IMR-90 (cell line): ENCODE measurements around the gene TPI1. TPM values are rescaled to one million over a fixed set of nuclear protein-coding genes. Genes with fewer than 3 reads are reported as not detected.

Experiments used
- ATAC-seq: fragments of 200-7000 bp; cut with Tn5 transposase; 2 replicates; pipeline ENCODE4 v1.9.1; 2020; ENCODE audit warnings: low read depth, mild to moderate bottlenecking, moderate library complexity
- BruUV-seq: library from RNA; stranded (reverse); fragments of 400-500 nt; replicated peaks from 2 replicates; lab custom pipeline; 2021; lab: Mats Ljungman, UMichigan
- CTCF ChIA-PET: fragments of 300-600 bp; formaldehyde crosslinking; extraction: SDS; loops from one replicate; lab custom pipeline; 2021; ENCODE audit warnings: antibody characterized with exemption; lab: Yijun Ruan, JAX
- POLR2A ChIA-PET: fragments of 300-600 bp; sonication (Branson Sonifier 250); formaldehyde crosslinking; loops from one replicate; lab custom pipeline; 2022; ENCODE audit warnings: antibody characterized with exemption; ENCODE audit not compliant: unreplicated experiment; lab: Charles Lee
- DNase-seq: peaks from one replicate; pipeline ENCODE4 v3.0.0; 2013
- H2AFZ ChIP-seq: replicated peaks from 2 replicates; pipeline ENCODE3; 2013; ENCODE audit warnings: low read length, mild to moderate bottlenecking; ENCODE audit not compliant: poor library complexity
- H2AK5ac ChIP-seq: 2 replicates; pipeline ENCODE4 v1.6.1; 2013; ENCODE audit warnings: low read depth, low read length, inconsistent platforms
- H2AK9ac ChIP-seq: replicated peaks from 2 replicates; pipeline ENCODE3; 2013; ENCODE audit warnings: mild to moderate bottlenecking, low read depth, low read length, moderate library complexity; ENCODE audit not compliant: poor library complexity
- H2BK120ac ChIP-seq: 2 replicates; pipeline ENCODE4 v1.6.1; 2013; ENCODE audit warnings: low read depth, low read length, inconsistent platforms
- H2BK15ac ChIP-seq: 3 replicates; pipeline ENCODE4 v1.6.1; 2013; ENCODE audit warnings: low read depth, low read length, inconsistent platforms
- H2BK20ac ChIP-seq: 2 replicates; pipeline ENCODE4 v1.6.1; 2013; ENCODE audit warnings: low read depth, mild to moderate bottlenecking, inconsistent platforms, low read length, moderate library complexity
- H2BK5ac ChIP-seq: 2 replicates; pipeline ENCODE4 v1.6.1; 2013; ENCODE audit warnings: mild to moderate bottlenecking, low read depth, low read length, inconsistent platforms; ENCODE audit not compliant: poor library complexity, severe bottlenecking
- H3K14ac ChIP-seq: replicated peaks from 2 replicates; pipeline ENCODE4 v1.6.1; 2013; ENCODE audit warnings: low read depth, low read length, inconsistent platforms
- H3K18ac ChIP-seq: 2 replicates; pipeline ENCODE4 v1.6.1; 2013; ENCODE audit warnings: low read depth, low read length, control low read depth
- H3K23ac ChIP-seq: 2 replicates; pipeline ENCODE4 v1.6.1; 2013; ENCODE audit warnings: low read depth, low read length, inconsistent platforms
- H3K27ac ChIP-seq: 2 replicates; pipeline ENCODE4 v1.5.1; 2013; ENCODE audit warnings: mild to moderate bottlenecking, control low read depth, low read length; ENCODE audit not compliant: insufficient read depth
- H3K27me3 ChIP-seq: 2 replicates; pipeline ENCODE4 v1.6.1; 2013; ENCODE audit warnings: low read length; ENCODE audit not compliant: control insufficient read depth, insufficient read depth
- H3K36me3 ChIP-seq: 2 replicates; pipeline ENCODE4 v1.6.1; 2013; ENCODE audit warnings: low read length, mixed read lengths; ENCODE audit not compliant: control insufficient read depth, insufficient read depth
- H3K4ac ChIP-seq: 2 replicates; pipeline ENCODE4 v1.6.1; 2013; ENCODE audit warnings: low read depth, low read length, inconsistent platforms
- H3K4me1 ChIP-seq: 2 replicates; pipeline ENCODE4 v1.6.1; 2013; ENCODE audit warnings: low read length, mixed read lengths; ENCODE audit not compliant: control insufficient read depth, insufficient read depth
- H3K4me2 ChIP-seq: 2 replicates; pipeline ENCODE4 v1.6.1; 2013; ENCODE audit warnings: low read depth, mild to moderate bottlenecking, control low read depth, low read length, moderate library complexity
- H3K4me3 ChIP-seq: 2 replicates; pipeline ENCODE4 v1.5.1; 2013; ENCODE audit warnings: low read depth, mild to moderate bottlenecking, control low read depth, low read length, moderate library complexity; ENCODE audit not compliant: insufficient read depth
- H3K56ac ChIP-seq: 2 replicates; pipeline ENCODE4 v1.6.1; 2013; ENCODE audit warnings: low read length, inconsistent platforms; ENCODE audit not compliant: insufficient read depth; ENCODE audit errors: extremely low read depth
- H3K79me1 ChIP-seq, 2 experiments: 2 replicates each; pipeline ENCODE4 v1.6.1; 2013; ENCODE audit warnings: low read length in 2 of 2, inconsistent platforms in 1 of 2, low read depth in 1 of 2
- H3K9ac ChIP-seq: 2 replicates; pipeline ENCODE4 v1.6.1; 2013; ENCODE audit warnings: low read depth, low read length, control low read depth
- H3K9me1 ChIP-seq: 2 replicates; pipeline ENCODE4 v1.6.1; 2013; ENCODE audit warnings: low read length, inconsistent platforms; ENCODE audit not compliant: insufficient read depth
- H3K9me3 ChIP-seq: 2 replicates; pipeline ENCODE4 v1.6.1; 2013; ENCODE audit warnings: low read length; ENCODE audit not compliant: control insufficient read depth, insufficient read depth
- H4K20me1 ChIP-seq: 2 replicates; pipeline ENCODE4 v1.6.1; 2013; ENCODE audit warnings: low read length, inconsistent platforms; ENCODE audit not compliant: insufficient read depth
- H4K5ac ChIP-seq: 2 replicates; pipeline ENCODE4 v1.6.1; 2013; ENCODE audit warnings: mild to moderate bottlenecking, low read depth, low read length, control low read depth
- H4K8ac ChIP-seq, 2 experiments: 2 replicates each; pipeline ENCODE4 v1.6.1; 2013; ENCODE audit warnings: low read depth in 2 of 2, low read length in 2 of 2, control low read depth in 1 of 2, inconsistent platforms in 1 of 2
- H4K91ac ChIP-seq: 2 replicates; pipeline ENCODE4 v1.6.1; 2013; ENCODE audit warnings: low read depth, low read length, inconsistent platforms; ENCODE audit not compliant: insufficient read depth
- BHLHE40 ChIP-seq: fragments of 150-350 bp; IDR thresholded peaks from 2 replicates; pipeline ENCODE4 v1.6.1; 2016; ENCODE audit warnings: mild to moderate bottlenecking, low read depth, low read length
- CEBPB ChIP-seq: IDR thresholded peaks from 2 replicates; pipeline ENCODE4 v1.6.1; 2012; ENCODE audit warnings: low read depth, low read length, improper control_type of control experiment
- CHD1 ChIP-seq: IDR thresholded peaks from 2 replicates; pipeline ENCODE4 v1.6.1; 2012; ENCODE audit warnings: low read depth, low read length, improper control_type of control experiment
- FOS ChIP-seq: fragments of 150-350 bp; IDR thresholded peaks from 2 replicates; pipeline ENCODE4 v1.6.1; 2016; ENCODE audit warnings: low read depth, low read length
- MAFK ChIP-seq: IDR thresholded peaks from 2 replicates; pipeline ENCODE4 v1.6.1; 2012; ENCODE audit warnings: low read depth, low read length, improper control_type of control experiment
- MAZ ChIP-seq: IDR thresholded peaks from 2 replicates; pipeline ENCODE4 v1.6.1; 2012; ENCODE audit warnings: low read depth, mild to moderate bottlenecking, low read length, improper control_type of control experiment, moderate library complexity, borderline replicate concordance
- MXI1 ChIP-seq: IDR thresholded peaks from 2 replicates; pipeline ENCODE4 v1.6.1; 2012; ENCODE audit warnings: low read depth, mild to moderate bottlenecking, low read length, moderate library complexity, borderline replicate concordance
- NFE2L2 ChIP-seq: fragments of 150-350 bp; IDR thresholded peaks from 2 replicates; pipeline ENCODE4 v1.6.1; 2016; ENCODE audit warnings: low read depth, mild to moderate bottlenecking, low read length
- POLR2A ChIP-seq: IDR thresholded peaks from 2 replicates; pipeline ENCODE4 v1.6.1; 2012; ENCODE audit warnings: mild to moderate bottlenecking, low read depth, low read length
- RAD21 ChIP-seq: IDR thresholded peaks from 2 replicates; pipeline ENCODE4 v1.6.1; 2012; ENCODE audit warnings: low read length, improper control_type of control experiment
- RCOR1 ChIP-seq: IDR thresholded peaks from 2 replicates; pipeline ENCODE4 v1.6.1; 2012; ENCODE audit warnings: mild to moderate bottlenecking, low read length, improper control_type of control experiment; ENCODE audit not compliant: insufficient replicate concordance
- SMC3 ChIP-seq: fragments of 150-350 bp; IDR thresholded peaks from 2 replicates; pipeline ENCODE4 v1.6.1; 2016; ENCODE audit warnings: low read depth, mild to moderate bottlenecking, antibody characterized with exemption, low read length, moderate library complexity
- WGBS, 2 experiments: methylation state at CpG; one replicate each; pipeline versions ENCODE4 v1.1.5 to v1.1.7; 2013; ENCODE audit warnings: missing lambda C conversion rate in 2 of 2; ENCODE audit not compliant: insufficient read length in 1 of 2; ENCODE audit errors: extremely low coverage in 2 of 2; 5-methylcytosine and 5-hydroxymethylcytosine counted together
- dilution Hi-C: fragments of 300-500 bp; cut with HindIII; formaldehyde crosslinking; loops from one replicate; pipeline ENCODE4 v1.14.3; 2018; ENCODE audit warnings: low sequenced_read_pairs; ENCODE audit not compliant: unreplicated experiment
- in situ Hi-C: fragments of 300-500 bp; cut with MboI; formaldehyde crosslinking; loops from 3 replicates; pipeline ENCODE4 v1.14.3; 2019; ENCODE audit warnings: low sequenced_read_pairs, inconsistent platforms, mixed read lengths
- intact Hi-C: fragments of 100-400 bp; cut with micrococcal nuclease; formaldehyde crosslinking; loops from 2 replicates; pipeline ENCODE4 v1.10.0; 2022
- polyA plus RNA-seq, 3 experiments: library from polyadenylated mRNA; depleted of rRNA; stranded (reverse); fragments of >200 nt; gene quantifications; 2 replicates each; pipeline ENCODE4 v1.2.3, GENCODE V29; 2012; ENCODE audit warnings: low replicate concordance in 1 of 3
- total RNA-seq: library from RNA; depleted of rRNA; stranded (reverse); fragments of >200 nt; gene quantifications from 2 replicates; pipeline ENCODE4 v1.2.3, GENCODE V29; 2012
- TF ChIP-seq, protein P1 (sequence below): conservative IDR thresholded peaks from 2 replicates; pipeline ENCODE4 v1.5.1; 2012; ENCODE audit warnings: mild to moderate bottlenecking, low read depth, low read length, improper control_type of control experiment
- TF ChIP-seq, protein P2 (sequence below): fragments of 150-350 bp; IDR thresholded peaks from 2 replicates; pipeline ENCODE4 v1.6.1; 2016; ENCODE audit warnings: low read depth, mild to moderate bottlenecking, low read length, moderate library complexity, borderline replicate concordance
- TF ChIP-seq, protein P3 (sequence below): fragments of 150-350 bp; IDR thresholded peaks from 2 replicates; pipeline ENCODE4 v1.6.1; 2017; ENCODE audit warnings: mild to moderate bottlenecking, antibody characterized with exemption, low read length, low read depth

The TPI1 gene
- total and polyA plus RNA-seq, 2 of the 4 experiments (the other 2 are of a cell fraction), result 1,995 to 2,176 TPM

DNA sequence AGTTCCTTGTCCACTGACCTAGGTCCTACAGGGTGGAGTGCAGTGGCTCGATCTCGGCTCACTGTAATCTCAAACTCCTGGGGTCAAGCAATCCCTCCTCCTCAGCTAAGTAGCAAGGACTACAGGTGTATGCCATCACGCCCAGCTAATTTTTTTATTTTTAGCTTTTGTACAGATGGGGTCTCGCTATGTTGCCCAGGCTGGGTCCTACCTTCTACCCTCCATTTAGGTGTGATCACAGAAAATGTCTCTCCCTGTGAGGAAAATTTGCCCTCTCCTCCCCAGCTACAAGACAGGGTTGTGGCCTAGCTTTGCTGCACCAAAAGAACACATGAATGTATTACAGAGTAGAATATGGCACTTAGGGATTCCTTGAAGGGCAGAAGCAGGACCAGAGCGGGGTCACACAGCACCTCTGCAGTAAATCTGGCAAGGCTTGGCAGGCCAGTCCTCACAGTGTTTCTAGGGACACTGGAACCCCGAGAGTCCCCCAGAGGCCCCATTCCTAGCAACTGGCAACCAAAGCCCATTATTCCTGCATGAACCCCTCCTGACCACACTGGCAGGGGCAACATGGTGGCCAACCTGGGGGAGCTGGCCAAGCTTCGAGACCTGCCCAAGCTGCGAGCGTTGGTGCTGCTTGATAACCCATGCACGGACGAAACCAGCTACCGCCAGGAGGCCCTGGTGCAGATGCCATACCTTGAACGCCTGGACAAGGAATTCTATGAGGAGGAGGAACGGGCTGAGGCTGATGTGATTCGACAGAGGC, 45.0 kb downstream of the TPI1 start:
- dilution Hi-C loops (no loop called here), in situ Hi-C loops (no loop called here), intact Hi-C loops (no loop called here)
- Histone ChIP-seq H4K8ac (no peak overlapping the region), H3K9ac (no peak overlapping the region), H3K27ac (no peak overlapping the region), H2AK5ac (peak overlapping the region; percentile 33; the same call in 1 of the 2 replicates), H3K4me2 (no peak overlapping the region), H2BK20ac (no peak overlapping the region), H3K9me3 (no peaks in the 10 kb centered on the region), H2BK120ac (no peak overlapping the region), H3K79me1 (peaks cover 27 to 34% of the 10 kb centered on the region in 2 experiments), H3K9me1 (peaks cover 5% of the 10 kb centered on the region; the same call in 1 of the 2 replicates), H3K23ac (no peak overlapping the region), H2AK9ac (no peak overlapping the region), H3K18ac (no peak overlapping the region), H4K91ac (no peak overlapping the region), H2BK15ac (no peak overlapping the region), H3K4me1 (peaks cover 23% of the 10 kb centered on the region), H3K36me3 (peaks cover 13% of the 10 kb centered on the region), H2BK5ac (no peak overlapping the region), H3K27me3 (no peaks in the 10 kb centered on the region), H3K4ac (no peak overlapping the region), H3K56ac (no peak overlapping the region), H3K4me3 (no peak overlapping the region), H4K5ac (no peak overlapping the region), H3K14ac (no peak overlapping the region), H4K20me1 (0 out of 2 replicates have a peak, but pooled peaks cover 6% of the 10 kb centered on the region), H2AFZ (no peak overlapping the region)
- CTCF ChIA-PET, result interaction anchor here (0.6 to 1.1 kb wide), 2 partner anchors 9 to 103 kb away, joined by 3 to 4 read pairs; no protein-coding TSS in a partner anchor
- DNase-seq (no peak), ATAC-seq (no peak)
- WGBS, 2 experiments, result 93% methylated on average over 11 of the region's 15 CpGs; no CpG with 5 or more reads in 1 of the 2 experiments
- POLR2A ChIA-PET, result no interaction called here
- no TSS peak for BruUV-seq
- TF ChIP-seq MAZ (no peak), NFE2L2 (no peak), RAD21 (no peak), MXI1 (no peak), RCOR1 (no peak), SMC3 (no peak), CEBPB (no peak), BHLHE40 (no peak), POLR2A (no peak), CHD1 (no peak), FOS (no peak), MAFK (no peak)
- TF ChIP-seq, protein P1, sequence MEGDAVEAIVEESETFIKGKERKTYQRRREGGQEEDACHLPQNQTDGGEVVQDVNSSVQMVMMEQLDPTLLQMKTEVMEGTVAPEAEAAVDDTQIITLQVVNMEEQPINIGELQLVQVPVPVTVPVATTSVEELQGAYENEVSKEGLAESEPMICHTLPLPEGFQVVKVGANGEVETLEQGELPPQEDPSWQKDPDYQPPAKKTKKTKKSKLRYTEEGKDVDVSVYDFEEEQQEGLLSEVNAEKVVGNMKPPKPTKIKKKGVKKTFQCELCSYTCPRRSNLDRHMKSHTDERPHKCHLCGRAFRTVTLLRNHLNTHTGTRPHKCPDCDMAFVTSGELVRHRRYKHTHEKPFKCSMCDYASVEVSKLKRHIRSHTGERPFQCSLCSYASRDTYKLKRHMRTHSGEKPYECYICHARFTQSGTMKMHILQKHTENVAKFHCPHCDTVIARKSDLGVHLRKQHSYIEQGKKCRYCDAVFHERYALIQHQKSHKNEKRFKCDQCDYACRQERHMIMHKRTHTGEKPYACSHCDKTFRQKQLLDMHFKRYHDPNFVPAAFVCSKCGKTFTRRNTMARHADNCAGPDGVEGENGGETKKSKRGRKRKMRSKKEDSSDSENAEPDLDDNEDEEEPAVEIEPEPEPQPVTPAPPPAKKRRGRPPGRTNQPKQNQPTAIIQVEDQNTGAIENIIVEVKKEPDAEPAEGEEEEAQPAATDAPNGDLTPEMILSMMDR, result no peak
- TF ChIP-seq, protein P2, sequence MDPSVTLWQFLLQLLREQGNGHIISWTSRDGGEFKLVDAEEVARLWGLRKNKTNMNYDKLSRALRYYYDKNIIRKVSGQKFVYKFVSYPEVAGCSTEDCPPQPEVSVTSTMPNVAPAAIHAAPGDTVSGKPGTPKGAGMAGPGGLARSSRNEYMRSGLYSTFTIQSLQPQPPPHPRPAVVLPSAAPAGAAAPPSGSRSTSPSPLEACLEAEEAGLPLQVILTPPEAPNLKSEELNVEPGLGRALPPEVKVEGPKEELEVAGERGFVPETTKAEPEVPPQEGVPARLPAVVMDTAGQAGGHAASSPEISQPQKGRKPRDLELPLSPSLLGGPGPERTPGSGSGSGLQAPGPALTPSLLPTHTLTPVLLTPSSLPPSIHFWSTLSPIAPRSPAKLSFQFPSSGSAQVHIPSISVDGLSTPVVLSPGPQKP, result no peak
- TF ChIP-seq, protein P3, sequence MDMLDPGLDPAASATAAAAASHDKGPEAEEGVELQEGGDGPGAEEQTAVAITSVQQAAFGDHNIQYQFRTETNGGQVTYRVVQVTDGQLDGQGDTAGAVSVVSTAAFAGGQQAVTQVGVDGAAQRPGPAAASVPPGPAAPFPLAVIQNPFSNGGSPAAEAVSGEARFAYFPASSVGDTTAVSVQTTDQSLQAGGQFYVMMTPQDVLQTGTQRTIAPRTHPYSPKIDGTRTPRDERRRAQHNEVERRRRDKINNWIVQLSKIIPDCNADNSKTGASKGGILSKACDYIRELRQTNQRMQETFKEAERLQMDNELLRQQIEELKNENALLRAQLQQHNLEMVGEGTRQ, result no peak
